BJ (cell line): Measurements from ENCODE around the gene HDAC5. TPM values are rescaled to one million over a fixed set of nuclear protein-coding genes. Genes with fewer than 3 reads are reported as not detected.
"Not testable (repeated sequence)": the region's sequence is repeated elsewhere in the genome, so short reads cannot be mapped to it uniquely, and the experiment has no call there.

Source experiments
- CTCF ChIA-PET: fragments of 350-600 bp; formaldehyde crosslinking; extraction: SDS; loops from one replicate; lab custom pipeline; 2021; ENCODE audit warnings: antibody characterized with exemption, inconsistent platforms; lab: Yijun Ruan, JAX
- POLR2A ChIA-PET: fragments of 300-600 bp; sonication (Branson Sonifier 250); formaldehyde crosslinking; extraction: SDS; loops from one replicate; lab custom pipeline; 2021; ENCODE audit warnings: antibody characterized with exemption; lab: Charles Lee
- DNase-seq: peaks from one replicate; pipeline ENCODE4 v3.0.0-alpha.2; 2011; ENCODE audit warnings: low read depth
- H3K27me3 ChIP-seq: 2 replicates; pipeline ENCODE4 v1.6.0; 2011; ENCODE audit warnings: low read length; ENCODE audit not compliant: control insufficient read depth, insufficient read depth
- H3K36me3 ChIP-seq: 2 replicates; pipeline ENCODE4 v1.5.1; 2011; ENCODE audit warnings: low read length; ENCODE audit not compliant: control insufficient read depth, insufficient read depth
- H3K4me3 ChIP-seq: 2 replicates; pipeline ENCODE4 v1.5.1; 2011; ENCODE audit warnings: low read depth, mild to moderate bottlenecking, control low read depth, low read length
- polyA plus RNA-seq: library from polyadenylated mRNA; depleted of rRNA; stranded (reverse); fragments of >200 nt; gene quantifications from 2 replicates; pipeline ENCODE4 v1.2.3, GENCODE V29; 2011
- TF ChIP-seq, protein P1 (sequence below): IDR thresholded peaks from 2 replicates; pipeline ENCODE4 v1.5.1; 2011; ENCODE audit warnings: low read depth, mild to moderate bottlenecking, control low read depth, inconsistent platforms, low read length, moderate library complexity; ENCODE audit not compliant: insufficient read depth

The HDAC5 gene
- polyA plus RNA-seq, 1 experiment = 102 TPM

DNA sequence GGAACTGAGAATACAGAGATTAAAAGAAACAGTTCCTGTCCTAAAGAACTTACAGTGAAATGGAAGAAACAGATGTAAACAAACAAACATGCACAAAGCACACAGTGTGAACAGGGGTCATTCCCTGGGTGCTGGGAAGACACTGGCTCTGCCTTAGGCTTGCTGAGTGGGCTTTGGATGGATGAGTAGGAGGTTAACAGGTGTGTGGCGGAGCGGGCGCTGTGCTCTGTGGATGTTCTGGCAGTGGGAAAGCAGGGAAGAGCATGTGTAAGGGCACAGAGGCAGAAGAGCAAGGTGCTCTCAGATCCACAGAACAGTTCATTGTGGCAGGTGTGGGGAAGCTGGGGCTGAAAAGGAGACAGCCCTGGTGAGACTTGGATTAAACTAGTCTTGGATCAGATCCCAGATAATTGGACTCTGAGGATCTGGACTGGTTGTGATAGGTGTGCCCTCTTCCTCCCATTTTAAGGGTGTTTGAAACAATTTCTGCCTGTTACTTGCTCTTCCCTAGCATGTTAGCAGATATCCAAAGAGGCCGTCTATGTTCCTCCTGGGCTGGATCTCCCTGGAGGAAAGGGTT is 26.4 kb upstream of the HDAC5 start:
- TF ChIP-seq, protein P1, sequence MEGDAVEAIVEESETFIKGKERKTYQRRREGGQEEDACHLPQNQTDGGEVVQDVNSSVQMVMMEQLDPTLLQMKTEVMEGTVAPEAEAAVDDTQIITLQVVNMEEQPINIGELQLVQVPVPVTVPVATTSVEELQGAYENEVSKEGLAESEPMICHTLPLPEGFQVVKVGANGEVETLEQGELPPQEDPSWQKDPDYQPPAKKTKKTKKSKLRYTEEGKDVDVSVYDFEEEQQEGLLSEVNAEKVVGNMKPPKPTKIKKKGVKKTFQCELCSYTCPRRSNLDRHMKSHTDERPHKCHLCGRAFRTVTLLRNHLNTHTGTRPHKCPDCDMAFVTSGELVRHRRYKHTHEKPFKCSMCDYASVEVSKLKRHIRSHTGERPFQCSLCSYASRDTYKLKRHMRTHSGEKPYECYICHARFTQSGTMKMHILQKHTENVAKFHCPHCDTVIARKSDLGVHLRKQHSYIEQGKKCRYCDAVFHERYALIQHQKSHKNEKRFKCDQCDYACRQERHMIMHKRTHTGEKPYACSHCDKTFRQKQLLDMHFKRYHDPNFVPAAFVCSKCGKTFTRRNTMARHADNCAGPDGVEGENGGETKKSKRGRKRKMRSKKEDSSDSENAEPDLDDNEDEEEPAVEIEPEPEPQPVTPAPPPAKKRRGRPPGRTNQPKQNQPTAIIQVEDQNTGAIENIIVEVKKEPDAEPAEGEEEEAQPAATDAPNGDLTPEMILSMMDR = no peak
- no peak overlapping the region for H3K4me3 ChIP-seq
- H3K36me3 ChIP-seq = 0 out of 2 replicates have a peak, but pooled peaks cover 2% of the 10 kb centered on the region
- CTCF ChIA-PET = interaction anchor here (0.8 to 2.2 kb wide), 6 partner anchors 9 to 206 kb away, joined by 3 to 11 read pairs (median 4); no protein-coding TSS in a partner anchor
- no peak for DNase-seq
- no peaks in the 10 kb centered on the region for H3K27me3 ChIP-seq
- POLR2A ChIA-PET = no interaction called here

DNA sequence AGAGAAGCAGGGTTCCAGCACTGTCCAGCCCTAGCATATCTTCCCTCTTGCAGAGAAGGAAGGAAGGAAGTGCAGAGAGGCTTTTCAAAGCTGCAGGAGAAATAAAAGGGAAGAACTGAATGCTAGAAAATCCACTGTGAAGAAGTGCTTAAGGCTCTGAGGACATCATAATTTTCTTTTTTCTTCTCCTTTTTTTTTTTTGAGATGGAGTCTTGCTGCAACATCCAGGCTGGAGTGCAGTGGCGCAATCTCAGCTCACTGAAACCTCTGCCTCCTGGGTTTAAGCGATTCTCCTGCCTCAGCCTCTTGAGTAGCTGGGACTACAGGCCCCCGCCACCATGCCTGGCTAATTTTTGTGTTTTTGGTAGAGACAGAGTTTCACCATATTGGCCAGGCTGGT is 25.6 kb upstream of the HDAC5 start:
- DNase-seq, POLR2A ChIA-PET, H3K4me3 ChIP-seq, H3K27me3 ChIP-seq, H3K36me3 ChIP-seq: not testable (repeated sequence)
- CTCF ChIA-PET = interaction anchor here (0.9 to 1.4 kb wide), 2 partner anchors 19 to 270 kb away, joined by 3 to 4 read pairs; no protein-coding TSS in a partner anchor

DNA sequence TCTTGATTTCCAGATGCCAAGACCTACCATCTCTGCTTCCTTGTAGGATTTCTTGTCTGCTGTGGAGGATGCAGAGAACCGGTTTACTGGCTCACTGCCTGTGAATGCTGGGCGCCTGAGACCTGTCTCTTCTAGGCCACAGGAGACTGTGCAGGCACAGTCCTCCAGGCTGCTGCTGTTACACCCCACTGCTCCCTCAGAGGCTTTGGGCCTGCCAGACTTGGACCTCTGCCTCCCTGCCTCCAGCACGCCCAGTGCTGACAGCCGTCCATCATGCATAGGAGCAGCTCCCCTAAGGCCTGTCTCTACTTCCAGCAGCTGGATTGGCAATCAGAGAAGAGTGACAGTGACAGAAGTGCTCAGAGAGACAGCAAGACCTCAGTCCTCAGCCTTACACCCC is 24.4 kb upstream of the HDAC5 start:
- CTCF ChIA-PET = no interaction called here
- POLR2A ChIA-PET = no interaction called here

DNA sequence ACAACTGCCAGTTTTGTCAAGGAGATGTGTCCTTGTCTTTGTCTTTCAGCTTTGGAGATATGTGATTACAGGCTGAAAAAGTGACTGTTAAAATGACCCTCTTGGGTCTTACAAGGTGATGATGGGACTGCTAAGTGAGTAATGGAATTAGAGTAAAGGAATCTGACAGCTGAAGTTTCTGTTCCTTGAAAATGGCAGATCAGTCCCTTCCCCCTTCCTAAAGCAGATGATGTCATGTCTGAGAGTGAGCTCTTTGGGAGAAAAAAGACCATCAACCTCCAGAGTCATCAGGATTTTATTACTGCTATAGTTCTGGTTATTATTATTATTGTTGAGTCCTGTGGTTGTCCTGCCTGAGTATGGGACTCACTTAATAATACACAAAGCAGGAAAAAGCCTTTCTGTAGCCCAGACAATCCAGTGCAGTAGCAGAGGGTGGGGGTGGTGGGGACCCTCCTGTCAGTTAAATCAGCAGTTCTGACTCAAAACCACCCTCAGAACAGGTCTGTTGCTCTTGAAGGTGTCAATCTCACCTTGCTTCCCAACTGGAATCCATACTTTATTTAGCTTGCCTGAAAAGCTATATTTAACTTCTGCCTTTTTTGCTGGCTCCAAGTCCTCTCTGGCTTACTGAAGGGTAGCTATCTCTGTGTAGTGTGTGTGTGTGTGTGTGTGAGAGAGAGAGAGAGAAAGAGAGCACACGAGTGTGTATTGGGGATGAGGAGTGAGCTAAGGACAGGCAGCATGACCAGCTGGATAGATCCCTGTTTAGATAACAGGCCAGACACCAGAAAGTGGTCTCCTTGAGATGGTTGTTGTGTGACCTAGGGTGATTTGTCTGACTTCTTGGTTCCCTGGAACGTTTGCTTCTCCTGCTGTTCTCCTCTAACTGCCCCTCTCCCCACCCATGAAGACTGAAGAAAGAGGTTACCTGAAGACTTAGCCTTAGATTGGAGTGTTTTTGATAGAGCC is 23.2 kb upstream of the HDAC5 start:
- H3K36me3 ChIP-seq = no peaks in the 10 kb centered on the region
- H3K27me3 ChIP-seq = no peaks in the 10 kb centered on the region
- no peak overlapping the region for H3K4me3 ChIP-seq
- TF ChIP-seq, protein P1 = no peak
- no peak for DNase-seq
- ChIA-PET CTCF (interaction anchor here (2.2 kb wide), 1 partner anchor 22 kb away, joined by 13 read pairs; no protein-coding TSS in a partner anchor), POLR2A (interaction anchor here (0.7 kb wide), 1 partner anchor 9 kb away, joined by 3 read pairs; no protein-coding TSS in a partner anchor)

More for the DNA sequence above, 24.4 kb upstream of the HDAC5 start:
- TF ChIP-seq, protein P1 = no peak
- no peak overlapping the region for H3K4me3 ChIP-seq
- no peak for DNase-seq
- no peaks in the 10 kb centered on the region for H3K27me3 ChIP-seq
- no peaks in the 10 kb centered on the region for H3K36me3 ChIP-seq

DNA sequence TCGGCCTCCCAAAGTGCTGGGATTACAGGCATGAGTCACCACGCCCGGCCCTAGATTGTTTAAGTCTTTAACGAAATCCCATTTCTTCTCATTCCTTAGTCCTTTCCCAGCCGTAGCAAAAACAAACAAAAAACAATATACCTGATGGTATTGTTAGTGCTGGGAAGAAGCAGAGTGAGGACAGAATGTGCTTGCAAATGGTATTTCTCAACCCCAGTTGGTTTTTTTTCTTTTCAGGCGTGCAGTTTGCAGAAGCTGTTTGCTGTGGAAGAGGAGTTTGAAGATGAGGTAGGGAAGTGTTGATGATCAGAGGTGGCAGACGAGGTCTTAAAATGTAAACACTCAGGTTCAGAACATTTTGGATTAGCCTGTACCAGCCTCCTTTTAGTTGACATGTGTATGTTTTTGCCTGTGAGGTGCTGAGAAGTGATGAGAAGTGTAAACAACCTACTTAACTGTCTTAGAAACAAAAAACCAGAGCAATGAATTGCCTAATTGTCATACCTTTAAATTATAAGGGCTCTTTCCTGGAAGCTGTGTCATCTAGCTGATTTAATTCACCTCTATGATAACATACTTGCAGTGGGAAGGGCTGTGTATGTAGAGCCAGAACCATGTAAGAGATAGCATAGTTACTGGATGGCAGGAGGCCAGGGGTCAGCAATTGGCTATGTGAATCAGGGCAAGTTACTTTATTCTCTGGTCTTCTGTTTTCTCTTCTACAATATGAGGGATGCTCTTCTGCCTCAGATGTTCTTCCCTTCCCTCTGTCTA is 21.7 kb upstream of the HDAC5 start:
- ChIA-PET CTCF (interaction anchor here (1.3 to 2.2 kb wide), 2 partner anchors 24 to 185 kb away, joined by 3 to 13 read pairs; no protein-coding TSS in a partner anchor), POLR2A (no interaction called here)
- Histone ChIP-seq H3K4me3 (no peak overlapping the region), H3K36me3 (no peaks in the 10 kb centered on the region), H3K27me3 (no peaks in the 10 kb centered on the region)
- DNase-seq = no peak
- TF ChIP-seq, protein P1 = no peak

DNA sequence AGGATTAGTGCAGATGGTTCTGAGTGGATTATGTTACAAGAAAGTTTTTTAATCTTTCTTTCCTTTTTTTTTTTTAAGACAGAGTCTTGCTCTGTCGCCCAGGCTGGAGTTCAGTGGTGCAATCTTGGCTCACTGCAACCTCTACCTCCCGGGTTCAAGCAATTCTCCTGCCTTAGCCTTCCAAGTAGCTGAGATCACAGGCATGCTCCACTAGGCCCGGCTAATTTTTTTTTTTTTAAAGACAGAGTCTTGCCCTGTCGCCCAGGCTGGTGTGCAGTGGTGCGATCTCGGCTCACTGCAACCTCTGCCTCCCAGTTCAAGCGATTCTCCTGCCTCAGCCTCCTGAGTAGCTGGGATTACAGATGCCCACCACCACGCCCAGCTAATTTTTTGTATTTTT is 20.5 kb upstream of the HDAC5 start:
- CTCF ChIA-PET = interaction anchor here (0.7 to 2.0 kb wide), 3 partner anchors 9 to 23 kb away, joined by 3 to 11 read pairs (median 4); no protein-coding TSS in a partner anchor
- H3K27me3 ChIP-seq, H3K36me3 ChIP-seq, H3K4me3 ChIP-seq, DNase-seq, POLR2A ChIA-PET: not testable (repeated sequence)
